Lung microvascular endothelial cell (primary cell): ENCODE data around the gene SLC30A2. TPM values are rescaled to one million over a fixed set of nuclear protein-coding genes. Genes with fewer than 3 reads are reported as not detected.
A peak's percentile ranks its signal among the peaks of the same experiment; 100 is the strongest.
"Not testable (repeated sequence)": the region's sequence is repeated elsewhere in the genome, so short reads cannot be mapped to it uniquely, and the experiment has no call there.

Experiments used
- DNase-seq, 2 donors: peaks; one replicate each; pipeline versions ENCODE4 v3.0.0 to v3.0.0-alpha.2; 2010; ENCODE audit warnings: low read depth in 2 of 2
- total RNA-seq: library from RNA; depleted of rRNA; stranded (reverse); fragments of >200 nt; gene quantifications from 2 replicates; pipeline ENCODE4 v1.2.1, GENCODE V29; 2014

The SLC30A2 gene
- total RNA-seq, result not detected in 2 replicates

- DNase-seq, result peak in 1 of 2 donors; percentile 28
Measured at GRCh38 chr1:26045722-26046245, at the start of gene SLC30A2. SLC30A2 (minus strand) TSS chr1:26046118; CDS start chr1:26045896, 222 bp downstream.

- peak; percentile 9 to 32 for DNase-seq
Measured at GRCh38 chr1:26094677-26095383, 48.9 kb upstream of the SLC30A2 start.

- no peak for DNase-seq
Measured at GRCh38 chr1:26094076-26094669, 48.3 kb upstream of the SLC30A2 start.

GRCh38 chr1:26093569-26093968 lies 47.7 kb upstream of the SLC30A2 start:
- DNase-seq, result not testable (repeated sequence)

GRCh38 chr1:26092422-26092821 lies 46.5 kb upstream of the SLC30A2 start:
- DNase-seq, result no peak

- no peak for DNase-seq
Measured at GRCh38 chr1:26090893-26091292, 45.0 kb upstream of the SLC30A2 start.

GRCh38 chr1:26089125-26089524 lies 43.2 kb upstream of the SLC30A2 start:
- no peak for DNase-seq

- DNase-seq, result no peak
Measured at GRCh38 chr1:26084844-26085243, 38.9 kb upstream of the SLC30A2 start.

GRCh38 chr1:26084091-26084561 lies 38.2 kb upstream of the SLC30A2 start:
- DNase-seq, result no peak

GRCh38 chr1:26083208-26083607 lies 37.3 kb upstream of the SLC30A2 start:
- peak in 1 of 2 donors; percentile 21 for DNase-seq

- DNase-seq, result no peak
Measured at GRCh38 chr1:26082020-26082350, 36.1 kb upstream of the SLC30A2 start.

- DNase-seq, result no peak
Measured at GRCh38 chr1:26081267-26082019, 35.5 kb upstream of the SLC30A2 start.

- no peak for DNase-seq
Measured at GRCh38 chr1:26079960-26080814, 34.3 kb upstream of the SLC30A2 start.

GRCh38 chr1:26079178-26079563 lies 33.3 kb upstream of the SLC30A2 start:
- DNase-seq, result no peak

GRCh38 chr1:26078286-26079177 lies 32.6 kb upstream of the SLC30A2 start:
- DNase-seq, result no peak

GRCh38 chr1:26077524-26077923 lies 31.6 kb upstream of the SLC30A2 start:
- no peak for DNase-seq

- no peak for DNase-seq
Measured at GRCh38 chr1:26075421-26076144, 29.7 kb upstream of the SLC30A2 start.

GRCh38 chr1:26072305-26072704 lies 26.4 kb upstream of the SLC30A2 start:
- peak; percentile 9 to 25 for DNase-seq

GRCh38 chr1:26070963-26071342 lies 25.0 kb upstream of the SLC30A2 start:
- no peak for DNase-seq
